GM12878 (cell line): ENCODE measurements around the gene EWSR1. TPM values are rescaled to one million over a fixed set of nuclear protein-coding genes. Genes with fewer than 3 reads are reported as not detected.
A peak's percentile ranks its signal among the peaks of the same experiment; 100 is the strongest.

Experiments used
- ATAC-seq: fragments of 200-7000 bp; cut with Tn5 transposase; 3 replicates; pipeline ENCODE4 v1.9.1; 2020; ENCODE audit warnings: mild to moderate bottlenecking, moderate library complexity
- BruUV-seq: library from RNA; stranded (reverse); fragments of 400-500 nt; replicated peaks from 2 replicates; lab custom pipeline; 2021; lab: Mats Ljungman, UMichigan
- CTCF ChIA-PET: fragments of 300-600 bp; sonication (Branson Sonifier 250); formaldehyde crosslinking; extraction: SDS; loops from one replicate; lab custom pipeline; 2021; ENCODE audit warnings: inconsistent platforms; lab: Yijun Ruan, JAX
- POLR2A ChIA-PET: fragments of 350-600 bp; formaldehyde crosslinking; extraction: SDS; loops from one replicate; lab custom pipeline; 2021; ENCODE audit warnings: inconsistent platforms; lab: Charles Lee
- RAD21 ChIA-PET: fragments of 300-600 bp; sonication (Branson Sonifier 250); formaldehyde crosslinking; loops from one replicate; lab custom pipeline; 2023; ENCODE audit warnings: antibody characterized with exemption; ENCODE audit not compliant: unreplicated experiment; lab: Charles Lee
- SMC1A ChIA-PET: fragments of 300-600 bp; sonication (Branson Sonifier 250); formaldehyde crosslinking; loops from one replicate; lab custom pipeline; 2023; ENCODE audit not compliant: unreplicated experiment, uncharacterized antibody; lab: Charles Lee
- DNase-seq: peaks from one replicate; pipeline ENCODE4 v3.0.0-alpha.2; 2011; ENCODE audit warnings: low read depth, low spot score
- FAIRE-seq: peaks from 3 replicates; lab custom pipeline; 2011; peaks lifted over from hg19 to GRCh38; lab: Jason Lieb, UNC
- H2AFZ ChIP-seq: 2 replicates; pipeline ENCODE4 v1.6.0; 2011; ENCODE audit warnings: low read depth, low read length, control low read depth; ENCODE audit not compliant: control insufficient read depth
- H3K27ac ChIP-seq: 2 replicates; pipeline ENCODE4 v1.5.1; 2011; ENCODE audit warnings: control low read depth; ENCODE audit not compliant: control insufficient read depth, insufficient read depth
- H3K27me3 ChIP-seq, 2 experiments: replicated peaks in 1 of 2; 2 replicates each; pipeline versions ENCODE4 v1.6.0 to v1.6.1; 2011; ENCODE audit warnings: low read length in 1 of 2; ENCODE audit not compliant: control insufficient read depth in 2 of 2, insufficient read depth in 2 of 2
- H3K36me3 ChIP-seq, 2 experiments: 2 replicates each; pipeline ENCODE4 v1.5.1; 2011; ENCODE audit warnings: low read length in 1 of 2; ENCODE audit not compliant: control insufficient read depth in 2 of 2, insufficient read depth in 2 of 2
- H3K4me1 ChIP-seq: 2 replicates; pipeline ENCODE4 v1.6.1; 2011; ENCODE audit warnings: mild to moderate bottlenecking, low read length, moderate library complexity, mixed read lengths; ENCODE audit not compliant: control insufficient read depth, insufficient read depth
- H3K4me2 ChIP-seq: 2 replicates; pipeline ENCODE4 v1.6.0; 2011; ENCODE audit warnings: control low read depth; ENCODE audit not compliant: control insufficient read depth, insufficient read depth
- H3K4me3 ChIP-seq: fragments of 200-600 bp; sonication (generic); 2 replicates; pipeline ENCODE4 v1.5.1; 2016
- H3K79me2 ChIP-seq: 2 replicates; pipeline ENCODE4 v1.6.0; 2011; ENCODE audit warnings: low read length; ENCODE audit not compliant: control insufficient read depth, insufficient read depth
- H3K9ac ChIP-seq: 2 replicates; pipeline ENCODE4 v1.8.0; 2011; ENCODE audit warnings: low read length, control low read depth, mixed read lengths; ENCODE audit not compliant: control insufficient read depth, insufficient read depth
- H3K9me3 ChIP-seq: replicated peaks from 3 replicates; pipeline ENCODE4 v1.5.1; 2011; ENCODE audit warnings: mild to moderate bottlenecking, low read length; ENCODE audit not compliant: control insufficient read depth, insufficient read depth
- H4K20me1 ChIP-seq: 2 replicates; pipeline ENCODE4 v1.6.0; 2011; ENCODE audit not compliant: control insufficient read depth, insufficient read depth
- CTCF ChIP-seq, 3 experiments: IDR thresholded peaks in 2 of 3; conservative IDR thresholded peaks in 1 of 3; 2 replicates each; pipeline ENCODE4 v1.5.1; 2011; ENCODE audit warnings: low read depth in 3 of 3, low read length in 3 of 3, mild to moderate bottlenecking in 3 of 3, control low read depth in 2 of 3, moderate library complexity in 2 of 3, inconsistent platforms in 1 of 3, mixed read lengths in 1 of 3; ENCODE audit not compliant: control insufficient read depth in 2 of 3, insufficient read depth in 1 of 3; ENCODE audit errors: extremely low read depth in 1 of 3
- FOXM1 ChIP-seq: IDR thresholded peaks from 2 replicates; pipeline ENCODE4 v1.6.1; 2012; ENCODE audit warnings: low read depth, mild to moderate bottlenecking, inconsistent platforms, low read length, moderate library complexity
- HDGF ChIP-seq: fragments of 450-650 bp; IDR thresholded peaks from 2 replicates; pipeline ENCODE4 v1.6.1; 2016; ENCODE audit warnings: antibody characterized with exemption
- MAX ChIP-seq: IDR thresholded peaks from 2 replicates; pipeline ENCODE4 v1.6.1; 2012; ENCODE audit warnings: low read depth, low read length, improper control_type of control experiment
- NFIC ChIP-seq: IDR thresholded peaks from 2 replicates; pipeline ENCODE4 v1.6.1; 2012; ENCODE audit warnings: low read depth, mild to moderate bottlenecking, inconsistent platforms, low read length, moderate library complexity
- POLR2A ChIP-seq: IDR thresholded peaks from 2 replicates; pipeline ENCODE4 v1.6.1; 2011; ENCODE audit warnings: low read depth, mild to moderate bottlenecking, low read length
- POLR2AphosphoS2 ChIP-seq: IDR thresholded peaks from 2 replicates; pipeline ENCODE4 v1.6.1; 2011; ENCODE audit warnings: low read depth, mild to moderate bottlenecking, low read length, improper control_type of control experiment, moderate library complexity
- STAT3 ChIP-seq: IDR thresholded peaks from 2 replicates; pipeline ENCODE4 v1.6.1; 2011; ENCODE audit warnings: low read depth, low read length, improper control_type of control experiment
- SUPT20H ChIP-seq: IDR thresholded peaks from 2 replicates; pipeline ENCODE4 v1.6.1; 2011; ENCODE audit warnings: low read depth, mild to moderate bottlenecking, low read length, moderate library complexity, borderline replicate concordance; ENCODE audit not compliant: control insufficient read depth
- TARDBP ChIP-seq: IDR thresholded peaks from 2 replicates; pipeline ENCODE4 v1.6.1; 2016; ENCODE audit warnings: borderline replicate concordance
- WGBS: methylation state at CpG from one replicate; pipeline ENCODE4 v1.1.6; 2016; ENCODE audit warnings: low lambda C conversion rate; ENCODE audit not compliant: insufficient replicate concordance, insufficient coverage; ENCODE audit errors: missing lambda C conversion rate; 5-methylcytosine and 5-hydroxymethylcytosine counted together
- in situ Hi-C: fragments of 300-500 bp; cut with MboI; formaldehyde crosslinking; loops from 9 replicates; pipeline ENCODE4 v1.14.3; 2018; ENCODE audit warnings: mixed read lengths
- intact Hi-C: fragments of 100-400 bp; cut with micrococcal nuclease; formaldehyde crosslinking; loops from one replicate; pipeline ENCODE4 v1.14.2; 2022; ENCODE audit not compliant: unreplicated experiment
- polyA plus RNA-seq, 11 experiments: library from polyadenylated mRNA; depleted of rRNA in 4 of 11; unstranded in 6 of 11; stranded (reverse) in 5 of 11; fragments of >200 nt; fragmentation: Nextera tagmentation in 4 of 11; fragmentation: Illumina TruSeq in 1 of 11; extraction: Ambion mirVana in 4 of 11; extraction: Trizol in 1 of 11; gene quantifications; 1 replicate in 1 of 11; 2 replicates in 10 of 11; pipeline versions ENCODE4 v1.2.1 to v1.2.3, GENCODE V29; 2011 to 2016; ENCODE audit warnings: inconsistent platforms in 2 of 11, missing spikeins in 2 of 11, low read depth in 1 of 11
- total RNA-seq, 4 experiments: library from RNA; depleted of rRNA in 3 of 4; stranded (reverse); fragments of >200 nt in 3 of 4; fragmentation: Illumina TruSeq in 1 of 4; extraction: Trizol in 1 of 4; gene quantifications; 2 replicates each; pipeline versions ENCODE4 v1.2.1 to v1.2.3, GENCODE V29; 2013 to 2021

EWSR1 gene
- total and polyA plus RNA-seq, 10 of the 15 experiments (the other 5 are each of a cell fraction or from before 2014, with no cell fraction given): 130 to 480 (median 356) TPM

- intact Hi-C loops: no loop called here
- no peak overlapping the region for H3K27ac ChIP-seq
- BruUV-seq: TSS peak; percentile 89
- SMC1A ChIA-PET: no interaction called here
- peaks cover 34 to 45% of the 10 kb centered on the region in 2 experiments for H3K36me3 ChIP-seq
- POLR2A ChIA-PET: interaction anchor here (1.0 kb wide), 1 partner anchor 12 kb away, joined by 3 read pairs; no protein-coding TSS in a partner anchor
- CTCF ChIA-PET: no interaction called here
- no peaks in the 10 kb centered on the region for H3K27me3 ChIP-seq
- peak; percentile 73 for TF ChIP-seq POLR2A
- no peak for TF ChIP-seq NFIC
- TF ChIP-seq HDGF: no peak
- no peak for ATAC-seq
- H2AFZ ChIP-seq: no peak overlapping the region
- no peak for FAIRE-seq
- WGBS: 97% methylated on average over 17 of the region's 19 CpGs
- H3K9me3 ChIP-seq: no peaks in the 10 kb centered on the region
- H3K9ac ChIP-seq: no peak overlapping the region
- DNase-seq: no peak
- RAD21 ChIA-PET: no interaction called here
- H3K4me3 ChIP-seq: no peak overlapping the region
- H3K4me1 ChIP-seq: no peaks in the 10 kb centered on the region
- no peaks in the 10 kb centered on the region for H4K20me1 ChIP-seq
- in situ Hi-C loops: no loop called here
- H3K79me2 ChIP-seq: no peaks in the 10 kb centered on the region
- H3K4me2 ChIP-seq: no peak overlapping the region
Observed at GRCh38 chr22:29299136-29299900, 31.2 kb downstream of the EWSR1 start.

- Histone ChIP-seq H3K36me3 (peaks cover 34% of the 10 kb centered on the region in 2 experiments), H3K27ac (no peak overlapping the region), H2AFZ (no peak overlapping the region), H4K20me1 (no peaks in the 10 kb centered on the region), H3K27me3 (no peaks in the 10 kb centered on the region)
- 74% methylated on average over 4 of the region's 4 CpGs for WGBS
- DNase-seq: no peak
- no TSS peak for BruUV-seq
- in situ Hi-C loops: no loop called here
- POLR2A ChIA-PET: no interaction called here
- SMC1A ChIA-PET: no interaction called here
- TF ChIP-seq FOXM1 (0 out of 2 replicates have a peak, but pooled peaks have one; percentile 1), MAX (no peak), STAT3 (no peak), SUPT20H (no peak), TARDBP (0 out of 2 replicates have a peak, but pooled peaks have one; percentile 11), POLR2AphosphoS2 (peak; percentile 2; the same call in 1 of the 2 replicates), CTCF (IDR thresholded peaks at IDR 0.05 in 2 of 3, conservative IDR thresholded peaks at IDR 0.05 in 1 of 3; ENCODE audit: control insufficient read depth in 2 of 3, extremely low read depth in 1 of 3, insufficient read depth in 1 of 3, low read depth in 3 of 3, low read length in 3 of 3) (no peak)
- TF ChIP-seq, all 136 proteins: peak for 3
- Histone ChIP-seq H3K79me2 (no peaks in the 10 kb centered on the region), H3K9me3 (no peaks in the 10 kb centered on the region), H3K4me2 (no peak overlapping the region), H3K4me3 (no peak overlapping the region), H3K4me1 (no peaks in the 10 kb centered on the region), H3K9ac (no peak overlapping the region)
- ChIA-PET CTCF (no interaction called here), RAD21 (no interaction called here)
- no peak for ATAC-seq
- no peak for FAIRE-seq
- intact Hi-C loops: no loop called here
Observed at GRCh38 chr22:29300467-29300806, 32.4 kb downstream of the EWSR1 start.
